ENCODE data around the gene ANKS1B. TPM values are rescaled to one million over a fixed set of nuclear protein-coding genes. Genes with fewer than 3 reads are reported as not detected.

The ANKS1B gene
- total and polyA plus RNA-seq, 3 experiments from 2014 or later: 0.39 to 0.60 TPM; not detected in 1

- Mint-ChIP-seq H3K36me3 (no peaks in the 10 kb centered on the region), H3K4me3 (no peak overlapping the region), H3K27me3 (peaks cover 0 to 1% of the 10 kb centered on the region in 2 donors), H3K27ac (no peak overlapping the region), H3K9me3 (no peaks in the 10 kb centered on the region), H3K4me1 (no peaks in the 10 kb centered on the region)
- H3K27ac ChIP-seq (ENCODE audit: low read depth, low read length): no peak overlapping the region
- POLR2A ChIA-PET: no interaction called here
- H3K9me3 ChIP-seq (ENCODE audit: low read length): no peaks in the 10 kb centered on the region
- no peak overlapping the region for H3K4me3 ChIP-seq (ENCODE audit: low read length)
- DNase-seq: no peak
- no peaks in the 10 kb centered on the region for H3K4me1 ChIP-seq (ENCODE audit: insufficient read depth, low read length)
- H3K27me3 ChIP-seq (ENCODE audit: insufficient read depth, low read length, poor library complexity, severe bottlenecking): no peaks in the 10 kb centered on the region
- CTCF ChIA-PET: no interaction called here
- no peaks in the 10 kb centered on the region for H3K36me3 ChIP-seq (ENCODE audit: insufficient read depth, low read length)
These were observed 875.8 kb downstream of the ANKS1B start for GRCh38 chr12:99108924-99109323.

GRCh38 chr12:99099786-99100185 lies 885.0 kb downstream of the ANKS1B start:
- ChIA-PET CTCF (no interaction called here), POLR2A (no interaction called here)
- Histone ChIP-seq H3K4me3 (ENCODE audit: low read length) (no peak overlapping the region), H3K36me3 (ENCODE audit: insufficient read depth, low read length) (no peaks in the 10 kb centered on the region), H3K27ac (ENCODE audit: low read depth, low read length) (no peak overlapping the region), H3K4me1 (ENCODE audit: insufficient read depth, low read length) (no peaks in the 10 kb centered on the region), H3K27me3 (ENCODE audit: insufficient read depth, low read length, poor library complexity, severe bottlenecking) (no peaks in the 10 kb centered on the region), H3K9me3 (ENCODE audit: low read length) (no peaks in the 10 kb centered on the region)
- no peak overlapping the region for H3K4me3 Mint-ChIP-seq
- no peak for DNase-seq
- no peak overlapping the region for H3K27ac Mint-ChIP-seq
- peaks cover 3 to 4% of the 10 kb centered on the region in 2 donors for H3K27me3 Mint-ChIP-seq
- H3K4me1 Mint-ChIP-seq: no peaks in the 10 kb centered on the region
- H3K9me3 Mint-ChIP-seq: peaks cover 0 to 11% (median 0%) of the 10 kb centered on the region in 5 donors
- H3K36me3 Mint-ChIP-seq: no peaks in the 10 kb centered on the region

- H3K4me1 Mint-ChIP-seq: no peaks in the 10 kb centered on the region
- Histone ChIP-seq H3K27me3 (ENCODE audit: insufficient read depth, low read length, poor library complexity, severe bottlenecking) (no peaks in the 10 kb centered on the region), H3K4me1 (ENCODE audit: insufficient read depth, low read length) (no peaks in the 10 kb centered on the region), H3K4me3 (ENCODE audit: low read length) (no peak overlapping the region), H3K9me3 (ENCODE audit: low read length) (no peaks in the 10 kb centered on the region), H3K27ac (ENCODE audit: low read depth, low read length) (no peak overlapping the region), H3K36me3 (ENCODE audit: insufficient read depth, low read length) (no peaks in the 10 kb centered on the region)
- H3K4me3 Mint-ChIP-seq: no peak overlapping the region
- peaks cover 0 to 13% (median 0%) of the 10 kb centered on the region in 5 donors for H3K9me3 Mint-ChIP-seq
- H3K27me3 Mint-ChIP-seq: peaks cover 1 to 4% of the 10 kb centered on the region in 2 donors
- DNase-seq: no peak
- no peaks in the 10 kb centered on the region for H3K36me3 Mint-ChIP-seq
- no peak overlapping the region for H3K27ac Mint-ChIP-seq
- ChIA-PET POLR2A (no interaction called here), CTCF (no interaction called here)
These were observed 887.6 kb downstream of the ANKS1B start for GRCh38 chr12:99097171-99097570.

GRCh38 chr12:99093166-99093565 lies 891.6 kb downstream of the ANKS1B start:
- ChIA-PET CTCF (no interaction called here), POLR2A (no interaction called here)
- H3K36me3 ChIP-seq (ENCODE audit: insufficient read depth, low read length): no peaks in the 10 kb centered on the region
- Mint-ChIP-seq H3K27me3 (no peaks in the 10 kb centered on the region), H3K27ac (no peak overlapping the region), H3K9me3 (peaks cover 0 to 4% (median 3%) of the 10 kb centered on the region in 5 donors), H3K4me1 (no peaks in the 10 kb centered on the region), H3K4me3 (no peak overlapping the region), H3K36me3 (no peaks in the 10 kb centered on the region)
- H3K4me1 ChIP-seq (ENCODE audit: insufficient read depth, low read length): no peaks in the 10 kb centered on the region
- no peak for DNase-seq
- no peaks in the 10 kb centered on the region for H3K27me3 ChIP-seq (ENCODE audit: insufficient read depth, low read length, poor library complexity, severe bottlenecking)
- H3K4me3 ChIP-seq (ENCODE audit: low read length): no peak overlapping the region
- no peaks in the 10 kb centered on the region for H3K9me3 ChIP-seq (ENCODE audit: low read length)
- H3K27ac ChIP-seq (ENCODE audit: low read depth, low read length): no peak overlapping the region

GRCh38 chr12:99092100-99092851 lies 892.5 kb downstream of the ANKS1B start:
- H3K4me3 ChIP-seq (ENCODE audit: low read length): no peak overlapping the region
- no peaks in the 10 kb centered on the region for H3K4me1 Mint-ChIP-seq
- CTCF ChIA-PET: no interaction called here
- DNase-seq: no peak
- H3K27ac Mint-ChIP-seq: no peak overlapping the region
- no peaks in the 10 kb centered on the region for H3K36me3 Mint-ChIP-seq
- no peaks in the 10 kb centered on the region for H3K4me1 ChIP-seq (ENCODE audit: insufficient read depth, low read length)
- no peaks in the 10 kb centered on the region for H3K36me3 ChIP-seq (ENCODE audit: insufficient read depth, low read length)
- H3K27ac ChIP-seq (ENCODE audit: low read depth, low read length): no peak overlapping the region
- no peaks in the 10 kb centered on the region for H3K27me3 Mint-ChIP-seq
- no peaks in the 10 kb centered on the region for H3K9me3 ChIP-seq (ENCODE audit: low read length)
- peaks cover 0 to 4% (median 3%) of the 10 kb centered on the region in 5 donors for H3K9me3 Mint-ChIP-seq
- POLR2A ChIA-PET: no interaction called here
- H3K27me3 ChIP-seq (ENCODE audit: insufficient read depth, low read length, poor library complexity, severe bottlenecking): no peaks in the 10 kb centered on the region
- no peak overlapping the region for H3K4me3 Mint-ChIP-seq

GRCh38 chr12:99087278-99087677 lies 897.5 kb downstream of the ANKS1B start:
- H3K4me1 ChIP-seq (ENCODE audit: insufficient read depth, low read length): no peaks in the 10 kb centered on the region
- H3K4me3 Mint-ChIP-seq: no peak overlapping the region
- H3K27ac ChIP-seq (ENCODE audit: low read depth, low read length): no peak overlapping the region
- ChIA-PET POLR2A (no interaction called here), CTCF (no interaction called here)
- no peaks in the 10 kb centered on the region for H3K9me3 ChIP-seq (ENCODE audit: low read length)
- no peaks in the 10 kb centered on the region for H3K4me1 Mint-ChIP-seq
- no peaks in the 10 kb centered on the region for H3K36me3 ChIP-seq (ENCODE audit: insufficient read depth, low read length)
- no peaks in the 10 kb centered on the region for H3K36me3 Mint-ChIP-seq
- H3K27ac Mint-ChIP-seq: no peak overlapping the region
- peaks cover 0 to 6% (median 3%) of the 10 kb centered on the region in 5 donors for H3K9me3 Mint-ChIP-seq
- no peak for DNase-seq
- no peak overlapping the region for H3K4me3 ChIP-seq (ENCODE audit: low read length)
- peaks cover 0 to 2% of the 10 kb centered on the region in 2 donors for H3K27me3 Mint-ChIP-seq
- H3K27me3 ChIP-seq (ENCODE audit: insufficient read depth, low read length, poor library complexity, severe bottlenecking): no peaks in the 10 kb centered on the region

GRCh38 chr12:99079811-99080210 lies 904.9 kb downstream of the ANKS1B start:
- Histone ChIP-seq H3K4me1 (ENCODE audit: insufficient read depth, low read length) (no peaks in the 10 kb centered on the region), H3K36me3 (ENCODE audit: insufficient read depth, low read length) (no peaks in the 10 kb centered on the region), H3K27ac (ENCODE audit: low read depth, low read length) (no peak overlapping the region), H3K9me3 (ENCODE audit: low read length) (no peaks in the 10 kb centered on the region), H3K27me3 (ENCODE audit: insufficient read depth, low read length, poor library complexity, severe bottlenecking) (no peaks in the 10 kb centered on the region), H3K4me3 (ENCODE audit: low read length) (no peak overlapping the region)
- peaks cover 0 to 2% of the 10 kb centered on the region in 2 donors for H3K27me3 Mint-ChIP-seq
- no peak overlapping the region for H3K27ac Mint-ChIP-seq
- ChIA-PET CTCF (no interaction called here), POLR2A (no interaction called here)
- no peak for DNase-seq
- H3K4me1 Mint-ChIP-seq: no peaks in the 10 kb centered on the region
- no peaks in the 10 kb centered on the region for H3K36me3 Mint-ChIP-seq
- H3K9me3 Mint-ChIP-seq: peaks cover 0 to 2% (median 0%) of the 10 kb centered on the region in 5 donors
- no peak overlapping the region for H3K4me3 Mint-ChIP-seq

GRCh38 chr12:99068993-99069747 lies 915.6 kb downstream of the ANKS1B start:
- CTCF ChIA-PET: no interaction called here
- DNase-seq: no peak
- no peaks in the 10 kb centered on the region for H3K9me3 Mint-ChIP-seq
- Histone ChIP-seq H3K4me3 (ENCODE audit: low read length) (no peak overlapping the region), H3K9me3 (ENCODE audit: low read length) (no peaks in the 10 kb centered on the region), H3K27me3 (ENCODE audit: insufficient read depth, low read length, poor library complexity, severe bottlenecking) (no peaks in the 10 kb centered on the region), H3K4me1 (ENCODE audit: insufficient read depth, low read length) (no peaks in the 10 kb centered on the region), H3K36me3 (ENCODE audit: insufficient read depth, low read length) (no peaks in the 10 kb centered on the region), H3K27ac (ENCODE audit: low read depth, low read length) (no peak overlapping the region)
- no peak overlapping the region for H3K4me3 Mint-ChIP-seq
- H3K27ac Mint-ChIP-seq: no peak overlapping the region
- peaks cover 0 to 4% of the 10 kb centered on the region in 2 donors for H3K27me3 Mint-ChIP-seq
- no peaks in the 10 kb centered on the region for H3K36me3 Mint-ChIP-seq
- H3K4me1 Mint-ChIP-seq: no peaks in the 10 kb centered on the region
- POLR2A ChIA-PET: no interaction called here
